ENCODE measurements around the gene ARPP21.

DNA sequence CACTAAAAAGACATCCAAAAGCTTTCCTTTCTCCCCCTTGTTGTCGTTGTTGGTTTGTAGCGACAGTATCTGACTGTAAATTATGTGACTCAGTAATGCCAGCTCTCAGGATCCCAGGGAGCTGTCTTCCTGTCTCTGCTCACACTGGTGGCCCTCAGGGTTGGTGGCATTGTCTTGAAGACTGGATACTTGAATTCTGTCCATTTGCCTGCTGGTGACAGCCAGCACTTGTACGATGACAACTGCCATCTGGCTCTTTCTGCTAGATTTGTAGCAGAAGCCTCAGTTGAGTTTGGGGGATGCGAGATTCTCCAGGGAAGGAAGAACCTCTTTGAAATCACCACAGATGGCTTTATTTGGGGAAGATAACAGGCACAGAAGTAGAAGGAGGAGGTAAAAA is 120.8 kb downstream of the ARPP21 start:
- TF ChIP-seq POLR2A (IDR thresholded peaks at IDR 0.05; ENCODE audit: low read depth): no peak
- TF ChIP-seq, protein P1, sequence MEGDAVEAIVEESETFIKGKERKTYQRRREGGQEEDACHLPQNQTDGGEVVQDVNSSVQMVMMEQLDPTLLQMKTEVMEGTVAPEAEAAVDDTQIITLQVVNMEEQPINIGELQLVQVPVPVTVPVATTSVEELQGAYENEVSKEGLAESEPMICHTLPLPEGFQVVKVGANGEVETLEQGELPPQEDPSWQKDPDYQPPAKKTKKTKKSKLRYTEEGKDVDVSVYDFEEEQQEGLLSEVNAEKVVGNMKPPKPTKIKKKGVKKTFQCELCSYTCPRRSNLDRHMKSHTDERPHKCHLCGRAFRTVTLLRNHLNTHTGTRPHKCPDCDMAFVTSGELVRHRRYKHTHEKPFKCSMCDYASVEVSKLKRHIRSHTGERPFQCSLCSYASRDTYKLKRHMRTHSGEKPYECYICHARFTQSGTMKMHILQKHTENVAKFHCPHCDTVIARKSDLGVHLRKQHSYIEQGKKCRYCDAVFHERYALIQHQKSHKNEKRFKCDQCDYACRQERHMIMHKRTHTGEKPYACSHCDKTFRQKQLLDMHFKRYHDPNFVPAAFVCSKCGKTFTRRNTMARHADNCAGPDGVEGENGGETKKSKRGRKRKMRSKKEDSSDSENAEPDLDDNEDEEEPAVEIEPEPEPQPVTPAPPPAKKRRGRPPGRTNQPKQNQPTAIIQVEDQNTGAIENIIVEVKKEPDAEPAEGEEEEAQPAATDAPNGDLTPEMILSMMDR (IDR thresholded peaks at IDR 0.05): no peak
- no peak for TF ChIP-seq POLR2AphosphoS5 (IDR thresholded peaks at IDR 0.05)
- no peak for TF ChIP-seq EP300 (IDR thresholded peaks at IDR 0.05)
